ENCODE measurements around the gene ANKRD63. TPM values are rescaled to one million over a fixed set of nuclear protein-coding genes. Genes with fewer than 3 reads are reported as not detected.

The ANKRD63 gene
- total and polyA plus RNA-seq, 2 donors (not counting 1 experiment from before 2014, with no cell fraction given), result 0.25 TPM; not detected in 1

DNA sequence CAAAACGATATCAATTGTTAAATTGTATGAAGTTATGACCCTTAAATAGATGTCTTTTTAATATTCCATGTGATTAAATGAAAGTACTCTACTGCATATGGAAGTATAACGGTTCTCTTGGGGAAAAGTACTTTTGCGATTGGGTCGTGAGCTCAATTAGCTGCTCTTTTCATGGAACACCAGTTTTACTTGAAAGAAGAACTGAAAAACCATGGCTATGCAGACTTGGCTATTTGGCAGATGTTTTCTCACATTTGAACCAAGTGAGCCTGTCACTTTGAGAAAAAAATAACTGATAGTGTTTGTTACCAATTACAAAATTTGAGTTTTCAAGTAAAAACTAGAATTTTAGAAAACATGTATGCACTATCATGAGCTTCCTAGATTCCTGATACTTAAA lies 34.7 kb upstream of the ANKRD63 start:
- Histone ChIP-seq H3K9ac (ENCODE audit: low read length) (no peak overlapping the region), H3K4me3 (ENCODE audit: control extremely low read depth in 1 of 5, extremely low read depth in 1 of 5, insufficient read depth in 1 of 5, low read depth in 2 of 5, low read length in 4 of 5) (no peak overlapping the region), H3K4me2 (replicated peaks; ENCODE audit: low read depth, low read length, poor library complexity, severe bottlenecking) (peak overlapping the region; percentile 40), H3K27me3 (replicated peaks in 1 of 4; ENCODE audit: control extremely low read depth in 1 of 4, control insufficient read depth in 3 of 4, insufficient read depth in 4 of 4, low read length in 3 of 4) (peaks cover 0 to 8% (median 4%) of the 10 kb centered on the region in 4 experiments), H3K79me2 (ENCODE audit: control insufficient read depth, insufficient read depth, low read length) (no peaks in the 10 kb centered on the region), H3K9me3 (ENCODE audit: control extremely low read depth in 1 of 3, control insufficient read depth in 2 of 3, insufficient read depth in 1 of 3, low read length in 2 of 3) (no peaks in the 10 kb centered on the region), H3K27ac (ENCODE audit: low read length in 2 of 2) (no peak overlapping the region), H2AFZ (ENCODE audit: insufficient read depth, low read depth, low read length, poor library complexity, severe bottlenecking) (no peak overlapping the region), H4K20me1 (ENCODE audit: control insufficient read depth, insufficient read depth, low read length, poor library complexity, severe bottlenecking) (no peaks in the 10 kb centered on the region), H3K36me3 (replicated peaks in 1 of 2; ENCODE audit: control extremely low read depth in 1 of 2, control insufficient read depth in 1 of 2, extremely low read depth in 1 of 2, insufficient read depth in 2 of 2, low read length in 1 of 2) (no peaks in the 10 kb centered on the region), H3K4me1 (ENCODE audit: control insufficient read depth in 2 of 2, insufficient read depth in 2 of 2, low read length in 2 of 2) (peaks cover 17 to 32% of the 10 kb centered on the region in 2 donors)
- no peak overlapping the region for H3K27ac Mint-ChIP-seq
- H3K4me3 Mint-ChIP-seq, result no peak overlapping the region
- H3K27me3 Mint-ChIP-seq, result peaks cover 8% of the 10 kb centered on the region
- DNase-seq (no peak), ATAC-seq (ENCODE audit: low read depth) (no peak)
- 0% methylated on average over 3 of the region's 4 CpGs for WGBS (ENCODE audit: insufficient coverage)
- TF ChIP-seq, protein P1, sequence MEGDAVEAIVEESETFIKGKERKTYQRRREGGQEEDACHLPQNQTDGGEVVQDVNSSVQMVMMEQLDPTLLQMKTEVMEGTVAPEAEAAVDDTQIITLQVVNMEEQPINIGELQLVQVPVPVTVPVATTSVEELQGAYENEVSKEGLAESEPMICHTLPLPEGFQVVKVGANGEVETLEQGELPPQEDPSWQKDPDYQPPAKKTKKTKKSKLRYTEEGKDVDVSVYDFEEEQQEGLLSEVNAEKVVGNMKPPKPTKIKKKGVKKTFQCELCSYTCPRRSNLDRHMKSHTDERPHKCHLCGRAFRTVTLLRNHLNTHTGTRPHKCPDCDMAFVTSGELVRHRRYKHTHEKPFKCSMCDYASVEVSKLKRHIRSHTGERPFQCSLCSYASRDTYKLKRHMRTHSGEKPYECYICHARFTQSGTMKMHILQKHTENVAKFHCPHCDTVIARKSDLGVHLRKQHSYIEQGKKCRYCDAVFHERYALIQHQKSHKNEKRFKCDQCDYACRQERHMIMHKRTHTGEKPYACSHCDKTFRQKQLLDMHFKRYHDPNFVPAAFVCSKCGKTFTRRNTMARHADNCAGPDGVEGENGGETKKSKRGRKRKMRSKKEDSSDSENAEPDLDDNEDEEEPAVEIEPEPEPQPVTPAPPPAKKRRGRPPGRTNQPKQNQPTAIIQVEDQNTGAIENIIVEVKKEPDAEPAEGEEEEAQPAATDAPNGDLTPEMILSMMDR (IDR thresholded peaks at IDR 0.05), result no peak
- no peak for TF ChIP-seq EZH2 (IDR thresholded peaks at IDR 0.05; ENCODE audit: borderline replicate concordance, insufficient read depth, low read depth, low read length, poor library complexity, severe bottlenecking)
- intact Hi-C loops (cut with micrococcal nuclease), result no loop called here
- no peaks in the 10 kb centered on the region for H3K9me3 Mint-ChIP-seq (ENCODE audit: insufficient read depth)
- peaks cover 27% of the 10 kb centered on the region for H3K4me1 Mint-ChIP-seq
- POLR2A ChIA-PET, result no interaction called here
- CTCF ChIA-PET, result interaction anchor here (1.0 to 8.5 kb wide), 8 partner anchors 11 to 108 kb away, joined by 3 to 221 read pairs (median 7); partner anchors contain the start of gene CCDC9B

DNA sequence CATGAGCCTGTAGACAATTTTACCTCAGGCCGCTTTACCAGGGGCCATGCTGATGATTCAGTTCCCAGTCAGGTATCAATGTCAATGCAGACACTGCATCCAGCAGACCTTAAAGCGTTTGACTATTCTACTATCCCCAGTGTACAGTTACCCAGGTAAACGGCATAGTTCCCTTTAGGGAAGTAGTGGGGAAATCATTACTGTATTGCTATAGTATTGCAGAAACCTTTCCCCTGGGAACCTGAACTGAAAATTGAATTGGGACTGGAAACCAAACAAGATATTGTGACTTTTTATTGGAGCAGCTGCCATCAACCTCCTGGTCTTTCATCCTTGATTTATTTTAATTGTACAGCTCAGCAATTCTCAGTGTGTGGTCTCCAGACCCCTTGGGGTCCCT lies 34.1 kb upstream of the ANKRD63 start:
- peaks cover 0 to 8% (median 4%) of the 10 kb centered on the region in 4 experiments for H3K27me3 ChIP-seq (replicated peaks in 1 of 4; ENCODE audit: control extremely low read depth in 1 of 4, control insufficient read depth in 3 of 4, insufficient read depth in 4 of 4, low read length in 3 of 4)
- H2AFZ ChIP-seq (ENCODE audit: insufficient read depth, low read depth, low read length, poor library complexity, severe bottlenecking), result no peak overlapping the region
- H3K4me3 ChIP-seq (ENCODE audit: control extremely low read depth in 1 of 5, extremely low read depth in 1 of 5, insufficient read depth in 1 of 5, low read depth in 2 of 5, low read length in 4 of 5), result no peak overlapping the region
- no peaks in the 10 kb centered on the region for H4K20me1 ChIP-seq (ENCODE audit: control insufficient read depth, insufficient read depth, low read length, poor library complexity, severe bottlenecking)
- no peak overlapping the region for H3K27ac Mint-ChIP-seq
- no peaks in the 10 kb centered on the region for H3K79me2 ChIP-seq (ENCODE audit: control insufficient read depth, insufficient read depth, low read length)
- peaks cover 8% of the 10 kb centered on the region for H3K27me3 Mint-ChIP-seq
- no peak overlapping the region for H3K4me3 Mint-ChIP-seq
- ATAC-seq (ENCODE audit: low read depth) (no peak), DNase-seq (no peak)
- ChIA-PET POLR2A (no interaction called here), CTCF (interaction anchor here (1.0 to 8.5 kb wide), 7 partner anchors 19 to 109 kb away, joined by 3 to 221 read pairs (median 7); partner anchors contain the start of gene CCDC9B)
- no peak overlapping the region for H3K9ac ChIP-seq (ENCODE audit: low read length)
- 100% methylated on average over 1 of the region's 3 CpGs for WGBS (ENCODE audit: insufficient coverage)
- no peak overlapping the region for H3K27ac ChIP-seq (ENCODE audit: low read length in 2 of 2)
- peaks cover 23% of the 10 kb centered on the region for H3K4me1 Mint-ChIP-seq
- H3K9me3 Mint-ChIP-seq (ENCODE audit: insufficient read depth), result no peaks in the 10 kb centered on the region
- no peaks in the 10 kb centered on the region for H3K9me3 ChIP-seq (ENCODE audit: control extremely low read depth in 1 of 3, control insufficient read depth in 2 of 3, insufficient read depth in 1 of 3, low read length in 2 of 3)
- H3K4me2 ChIP-seq (replicated peaks; ENCODE audit: low read depth, low read length, poor library complexity, severe bottlenecking), result peak overlapping the region; percentile 40
- intact Hi-C loops (cut with micrococcal nuclease), result no loop called here
- no peaks in the 10 kb centered on the region for H3K36me3 ChIP-seq (replicated peaks in 1 of 2; ENCODE audit: control extremely low read depth in 1 of 2, control insufficient read depth in 1 of 2, extremely low read depth in 1 of 2, insufficient read depth in 2 of 2, low read length in 1 of 2)
- H3K4me1 ChIP-seq (ENCODE audit: control insufficient read depth in 2 of 2, insufficient read depth in 2 of 2, low read length in 2 of 2), result peaks cover 17 to 31% of the 10 kb centered on the region in 2 donors
- TF ChIP-seq, protein P1 (IDR thresholded peaks at IDR 0.05), result no peak
- TF ChIP-seq EZH2 (IDR thresholded peaks at IDR 0.05; ENCODE audit: borderline replicate concordance, insufficient read depth, low read depth, low read length, poor library complexity, severe bottlenecking), result no peak

All from B cell (primary cell).